Measurements from ENCODE around the gene CLK3. TPM values are rescaled to one million over a fixed set of nuclear protein-coding genes. Genes with fewer than 3 reads are reported as not detected.

Gene CLK3
- total and polyA plus RNA-seq, 2 of the 13 experiments (the other 11 are each of a cell fraction or from before 2014, with no cell fraction given) = 41.5 to 82.0 TPM

DNA sequence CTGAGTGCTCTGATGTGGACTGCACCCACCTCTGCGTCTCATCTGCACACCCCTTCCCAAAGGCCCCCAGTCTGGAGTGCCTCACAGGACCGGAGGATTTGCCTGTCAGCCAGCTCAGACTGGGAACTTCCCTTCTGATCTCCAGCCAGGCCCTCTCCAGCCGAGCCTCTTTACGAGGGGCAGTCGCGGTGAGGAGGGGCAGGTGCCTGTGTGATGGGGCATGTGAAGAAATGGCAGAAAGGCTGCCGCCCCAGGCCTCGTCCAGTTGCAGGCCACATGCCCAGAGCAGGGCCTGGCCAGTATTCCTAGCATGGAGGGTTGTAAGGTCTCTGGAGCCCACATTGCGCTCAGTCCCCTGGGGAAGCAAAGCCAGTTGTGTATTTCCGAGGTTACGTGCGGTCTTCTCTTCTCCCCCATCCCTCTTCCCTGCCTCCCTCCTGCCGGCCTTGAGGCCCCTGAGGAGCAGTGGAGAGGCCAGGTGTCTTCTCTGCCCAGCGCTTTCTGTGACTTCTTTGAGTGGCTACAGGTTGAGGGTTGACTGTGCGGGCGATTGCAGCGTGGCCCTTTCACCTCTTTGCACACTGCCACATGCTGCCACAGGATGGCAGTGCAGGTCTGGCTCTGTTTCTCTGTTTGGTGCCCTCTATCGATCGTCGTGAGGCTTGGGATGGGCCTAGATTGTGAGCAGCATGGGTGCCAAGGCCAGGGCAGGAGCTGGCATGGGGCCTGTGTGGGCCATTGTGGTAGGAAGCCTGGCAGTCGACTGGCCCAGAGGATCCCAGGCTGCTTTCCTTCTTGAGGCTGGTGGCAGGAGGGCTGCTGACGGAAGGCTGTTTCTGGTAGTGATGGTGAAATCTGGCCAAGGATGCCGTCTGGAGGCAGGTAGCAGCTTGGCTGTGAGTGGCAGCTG, 5.3 kb downstream of the CLK3 start (continued):
- TF ChIP-seq ARID5B (CRISPR knock-in tag; IDR thresholded peaks at IDR 0.05) = no peak
- TF ChIP-seq ZNF816 (CRISPR knock-in tag; IDR thresholded peaks at IDR 0.05; ENCODE audit: borderline replicate concordance) = no peak
- TF ChIP-seq ZNF550 (CRISPR knock-in tag; IDR thresholded peaks at IDR 0.05; ENCODE audit: borderline replicate concordance) = no peak
- peak; percentile 42; the same call in 1 of the 2 replicates for TF ChIP-seq YEATS2 (CRISPR knock-in tag; IDR thresholded peaks at IDR 0.05; ENCODE audit: borderline replicate concordance)
- TF ChIP-seq, protein P1, sequence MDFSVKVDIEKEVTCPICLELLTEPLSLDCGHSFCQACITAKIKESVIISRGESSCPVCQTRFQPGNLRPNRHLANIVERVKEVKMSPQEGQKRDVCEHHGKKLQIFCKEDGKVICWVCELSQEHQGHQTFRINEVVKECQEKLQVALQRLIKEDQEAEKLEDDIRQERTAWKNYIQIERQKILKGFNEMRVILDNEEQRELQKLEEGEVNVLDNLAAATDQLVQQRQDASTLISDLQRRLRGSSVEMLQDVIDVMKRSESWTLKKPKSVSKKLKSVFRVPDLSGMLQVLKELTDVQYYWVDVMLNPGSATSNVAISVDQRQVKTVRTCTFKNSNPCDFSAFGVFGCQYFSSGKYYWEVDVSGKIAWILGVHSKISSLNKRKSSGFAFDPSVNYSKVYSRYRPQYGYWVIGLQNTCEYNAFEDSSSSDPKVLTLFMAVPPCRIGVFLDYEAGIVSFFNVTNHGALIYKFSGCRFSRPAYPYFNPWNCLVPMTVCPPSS (IDR thresholded peaks at IDR 0.05) = no peak
- TF ChIP-seq ZNF768 (CRISPR knock-in tag; IDR thresholded peaks at IDR 0.05) = no peak; the same call in 1 of the 2 replicates
- TF ChIP-seq BORCS8-MEF2B (CRISPR knock-in tag; IDR thresholded peaks at IDR 0.05) = peak; percentile 49; the same call in 1 of the 2 replicates
- no peak for TF ChIP-seq ZNF232 (CRISPR knock-in tag; IDR thresholded peaks at IDR 0.05; ENCODE audit: borderline replicate concordance)
- TF ChIP-seq ZNF101 (CRISPR knock-in tag; IDR thresholded peaks at IDR 0.05; ENCODE audit: borderline replicate concordance, low read depth) = no peak
- no peak for TF ChIP-seq HES4 (CRISPR knock-in tag; IDR thresholded peaks at IDR 0.05; ENCODE audit: borderline replicate concordance)
- no peak for TF ChIP-seq HOXD1 (CRISPR knock-in tag; IDR thresholded peaks at IDR 0.05)
- 0 out of 2 replicates have a peak, but pooled peaks have one; percentile 38 for TF ChIP-seq ZNF414 (CRISPR knock-in tag; IDR thresholded peaks at IDR 0.05)
- 0 out of 2 replicates have a peak, but pooled peaks have one; percentile 36 for TF ChIP-seq HOMEZ (CRISPR knock-in tag; IDR thresholded peaks at IDR 0.05; ENCODE audit: low read depth)
- TF ChIP-seq E2F2 (CRISPR knock-in tag; IDR thresholded peaks at IDR 0.05; ENCODE audit: borderline replicate concordance) = no peak
- TF ChIP-seq SMYD3 (CRISPR knock-in tag; IDR thresholded peaks at IDR 0.05) = no peak
- TF ChIP-seq GTF2F1 (IDR thresholded peaks at IDR 0.05; ENCODE audit: low read length) = no peak
- no peak for TF ChIP-seq MEF2D (CRISPR knock-in tag; IDR thresholded peaks at IDR 0.05)
- TF ChIP-seq NR2F1 (CRISPR knock-in tag; IDR thresholded peaks at IDR 0.05) = no peak
- TF ChIP-seq ZNF781 (CRISPR knock-in tag; IDR thresholded peaks at IDR 0.05; ENCODE audit: borderline replicate concordance, not compliant biosample characterization) = no peak
